HEK293 (cell line): Measurements from ENCODE around the gene RPEL1.

Source experiments
- GLIS1 ChIP-seq: fragments of 450-650 bp; formaldehyde crosslinking; IDR thresholded peaks from 2 replicates; pipeline ENCODE4 v1.5.1; 2016; ENCODE audit warnings: missing biosample characterization, missing genetic modification characterization
- SP3 ChIP-seq: fragments of 450-650 bp; formaldehyde crosslinking; IDR thresholded peaks from 2 replicates; pipeline ENCODE4 v1.5.1; 2016; ENCODE audit warnings: missing biosample characterization, missing genetic modification characterization
- ZNF169 ChIP-seq: fragments of 450-650 bp; formaldehyde crosslinking; IDR thresholded peaks from 2 replicates; pipeline ENCODE4 v1.5.1; 2016; ENCODE audit warnings: missing biosample characterization, missing genetic modification characterization
- ZNF174 ChIP-seq: fragments of 450-650 bp; formaldehyde crosslinking; IDR thresholded peaks from 2 replicates; pipeline ENCODE4 v1.5.0; 2017; ENCODE audit warnings: missing biosample characterization, mild to moderate bottlenecking, missing genetic modification characterization
- ZNF184 ChIP-seq: fragments of 450-650 bp; IDR thresholded peaks from 2 replicates; pipeline ENCODE4 v1.5.1; 2018; ENCODE audit warnings: missing biosample characterization, mild to moderate bottlenecking, missing genetic modification characterization
- ZNF292 ChIP-seq: fragments of 450-650 bp; formaldehyde crosslinking; IDR thresholded peaks from 2 replicates; pipeline ENCODE4 v1.5.1; 2016; ENCODE audit warnings: low read depth, missing biosample characterization, missing genetic modification characterization, borderline replicate concordance
- ZNF302 ChIP-seq: fragments of 450-650 bp; formaldehyde crosslinking; IDR thresholded peaks from 2 replicates; pipeline ENCODE4 v1.5.1; 2016; ENCODE audit warnings: missing biosample characterization, missing genetic modification characterization, low read depth
- ZNF354C ChIP-seq: fragments of 450-650 bp; formaldehyde crosslinking; IDR thresholded peaks from 2 replicates; pipeline ENCODE4 v1.5.1; 2016; ENCODE audit warnings: missing biosample characterization, missing genetic modification characterization, low read depth, borderline replicate concordance
- ZNF560 ChIP-seq: fragments of 450-650 bp; formaldehyde crosslinking; IDR thresholded peaks from 2 replicates; pipeline ENCODE4 v1.5.1; 2017; ENCODE audit warnings: missing biosample characterization, missing genetic modification characterization, borderline replicate concordance
- ZNF623 ChIP-seq: fragments of 450-650 bp; formaldehyde crosslinking; IDR thresholded peaks from 2 replicates; pipeline ENCODE4 v1.5.1; 2016; ENCODE audit warnings: missing biosample characterization, missing genetic modification characterization
- ZNF629 ChIP-seq: fragments of 450-650 bp; formaldehyde crosslinking; IDR thresholded peaks from 2 replicates; pipeline ENCODE4 v1.5.1; 2017; ENCODE audit warnings: missing biosample characterization, missing genetic modification characterization
- ZNF660 ChIP-seq: fragments of 450-650 bp; IDR thresholded peaks from 2 replicates; pipeline ENCODE4 v1.5.1; 2018; ENCODE audit warnings: missing biosample characterization, mild to moderate bottlenecking, missing genetic modification characterization
- ZNF670 ChIP-seq: fragments of 450-650 bp; formaldehyde crosslinking; IDR thresholded peaks from 2 replicates; pipeline ENCODE4 v1.5.1; 2016; ENCODE audit warnings: missing biosample characterization, missing genetic modification characterization, low read depth
- ZNF707 ChIP-seq: fragments of 450-650 bp; formaldehyde crosslinking; IDR thresholded peaks from 2 replicates; pipeline ENCODE4 v1.5.1; 2016; ENCODE audit warnings: missing biosample characterization, missing genetic modification characterization
- ZNF76 ChIP-seq: fragments of 450-650 bp; formaldehyde crosslinking; IDR thresholded peaks from 2 replicates; pipeline ENCODE4; 2016; ENCODE audit warnings: low read depth, missing biosample characterization, missing genetic modification characterization, borderline replicate concordance
- ZSCAN16 ChIP-seq: fragments of 450-650 bp; formaldehyde crosslinking; IDR thresholded peaks from 2 replicates; pipeline ENCODE4 v1.5.1; 2016; ENCODE audit warnings: missing biosample characterization, missing genetic modification characterization
- ZSCAN23 ChIP-seq: fragments of 450-650 bp; formaldehyde crosslinking; IDR thresholded peaks from 2 replicates; pipeline ENCODE4 v1.5.1; 2016; ENCODE audit warnings: missing biosample characterization, missing genetic modification characterization
- ZXDB ChIP-seq: fragments of 450-650 bp; formaldehyde crosslinking; IDR thresholded peaks from 2 replicates; pipeline ENCODE4 v1.5.1; 2016; ENCODE audit warnings: missing biosample characterization, missing genetic modification characterization
- TF ChIP-seq, protein P1 (sequence below): fragments of 450-650 bp; formaldehyde crosslinking; conservative IDR thresholded peaks from 2 replicates; pipeline ENCODE4 v1.5.1; 2016; ENCODE audit warnings: low read depth, missing biosample characterization, missing genetic modification characterization
- TF ChIP-seq, protein P2 (sequence below): fragments of 450-650 bp; formaldehyde crosslinking; IDR thresholded peaks from 2 replicates; pipeline ENCODE4 v1.5.1; 2016; ENCODE audit warnings: missing biosample characterization, missing genetic modification characterization, low read depth
- TF ChIP-seq, protein P3 (sequence below): fragments of 450-650 bp; formaldehyde crosslinking; conservative IDR thresholded peaks from 2 replicates; pipeline ENCODE4 v1.5.1; 2016; ENCODE audit warnings: low read depth, missing biosample characterization, missing genetic modification characterization
- TF ChIP-seq, protein P4 (sequence below): fragments of 450-650 bp; formaldehyde crosslinking; IDR thresholded peaks from 2 replicates; pipeline ENCODE4 v1.5.1; 2016; ENCODE audit warnings: missing biosample characterization, missing genetic modification characterization
- TF ChIP-seq, protein P5 (sequence below): fragments of 450-650 bp; formaldehyde crosslinking; IDR thresholded peaks from 2 replicates; pipeline ENCODE4; 2016; ENCODE audit warnings: missing biosample characterization, missing genetic modification characterization
- TF ChIP-seq, protein P6 (sequence below): fragments of 450-650 bp; formaldehyde crosslinking; IDR thresholded peaks from 2 replicates; pipeline ENCODE4 v1.5.1; 2016; ENCODE audit warnings: missing biosample characterization, missing genetic modification characterization, borderline replicate concordance

RPEL1 gene

DNA sequence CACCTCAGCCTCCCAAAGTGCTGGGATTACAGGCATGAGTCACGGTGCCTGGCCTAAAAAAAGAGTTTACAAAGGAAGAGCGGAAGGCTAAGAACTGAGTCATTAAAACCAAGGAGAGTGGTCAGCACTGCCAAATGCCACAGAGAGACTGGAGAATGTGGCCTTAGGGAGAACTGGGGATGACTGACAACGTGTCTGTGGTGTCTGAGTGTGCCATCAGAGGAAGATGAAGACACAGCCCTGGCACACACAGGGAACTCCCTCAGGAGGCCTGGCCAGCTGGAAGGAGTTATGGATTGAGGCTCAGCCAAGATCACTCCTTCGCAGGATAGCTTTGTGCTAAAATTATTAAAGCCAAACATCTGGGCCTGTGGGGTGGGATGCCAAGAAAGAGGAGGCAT lies 27.4 kb downstream of the RPEL1 start (continued):
- TF ChIP-seq, protein P1, sequence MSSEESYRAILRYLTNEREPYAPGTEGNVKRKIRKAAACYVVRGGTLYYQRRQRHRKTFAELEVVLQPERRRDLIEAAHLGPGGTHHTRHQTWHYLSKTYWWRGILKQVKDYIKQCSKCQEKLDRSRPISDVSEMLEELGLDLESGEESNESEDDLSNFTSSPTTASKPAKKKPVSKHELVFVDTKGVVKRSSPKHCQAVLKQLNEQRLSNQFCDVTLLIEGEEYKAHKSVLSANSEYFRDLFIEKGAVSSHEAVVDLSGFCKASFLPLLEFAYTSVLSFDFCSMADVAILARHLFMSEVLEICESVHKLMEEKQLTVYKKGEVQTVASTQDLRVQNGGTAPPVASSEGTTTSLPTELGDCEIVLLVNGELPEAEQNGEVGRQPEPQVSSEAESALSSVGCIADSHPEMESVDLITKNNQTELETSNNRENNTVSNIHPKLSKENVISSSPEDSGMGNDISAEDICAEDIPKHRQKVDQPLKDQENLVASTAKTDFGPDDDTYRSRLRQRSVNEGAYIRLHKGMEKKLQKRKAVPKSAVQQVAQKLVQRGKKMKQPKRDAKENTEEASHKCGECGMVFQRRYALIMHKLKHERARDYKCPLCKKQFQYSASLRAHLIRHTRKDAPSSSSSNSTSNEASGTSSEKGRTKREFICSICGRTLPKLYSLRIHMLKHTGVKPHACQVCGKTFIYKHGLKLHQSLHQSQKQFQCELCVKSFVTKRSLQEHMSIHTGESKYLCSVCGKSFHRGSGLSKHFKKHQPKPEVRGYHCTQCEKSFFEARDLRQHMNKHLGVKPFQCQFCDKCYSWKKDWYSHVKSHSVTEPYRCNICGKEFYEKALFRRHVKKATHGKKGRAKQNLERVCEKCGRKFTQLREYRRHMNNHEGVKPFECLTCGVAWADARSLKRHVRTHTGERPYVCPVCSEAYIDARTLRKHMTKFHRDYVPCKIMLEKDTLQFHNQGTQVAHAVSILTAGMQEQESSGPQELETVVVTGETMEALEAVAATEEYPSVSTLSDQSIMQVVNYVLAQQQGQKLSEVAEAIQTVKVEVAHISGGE, result no peak
- TF ChIP-seq ZNF670 (tag by site-specific recombination) (no peak), ZNF660 (tag by site-specific recombination) (peak; percentile 69; the same call in 1 of the 2 replicates), ZNF560 (tag by site-specific recombination) (no peak), ZNF707 (tag by site-specific recombination) (no peak), ZXDB (tag by site-specific recombination) (no peak), ZNF623 (tag by site-specific recombination) (no peak), ZNF354C (tag by site-specific recombination) (no peak), ZNF174 (tag by site-specific recombination) (no peak), ZNF629 (tag by site-specific recombination) (peak; percentile 48; the same call in 1 of the 2 replicates), ZNF169 (tag by site-specific recombination) (no peak), GLIS1 (no peak; the same call in 1 of the 2 replicates), ZSCAN23 (tag by site-specific recombination) (no peak), ZNF76 (tag by site-specific recombination) (no peak), SP3 (tag by site-specific recombination) (no peak; the same call in 1 of the 2 replicates), ZSCAN16 (no peak), ZNF302 (tag by site-specific recombination) (no peak), ZNF292 (tag by site-specific recombination) (no peak), ZNF184 (tag by site-specific recombination) (no peak)
- TF ChIP-seq, protein P2, sequence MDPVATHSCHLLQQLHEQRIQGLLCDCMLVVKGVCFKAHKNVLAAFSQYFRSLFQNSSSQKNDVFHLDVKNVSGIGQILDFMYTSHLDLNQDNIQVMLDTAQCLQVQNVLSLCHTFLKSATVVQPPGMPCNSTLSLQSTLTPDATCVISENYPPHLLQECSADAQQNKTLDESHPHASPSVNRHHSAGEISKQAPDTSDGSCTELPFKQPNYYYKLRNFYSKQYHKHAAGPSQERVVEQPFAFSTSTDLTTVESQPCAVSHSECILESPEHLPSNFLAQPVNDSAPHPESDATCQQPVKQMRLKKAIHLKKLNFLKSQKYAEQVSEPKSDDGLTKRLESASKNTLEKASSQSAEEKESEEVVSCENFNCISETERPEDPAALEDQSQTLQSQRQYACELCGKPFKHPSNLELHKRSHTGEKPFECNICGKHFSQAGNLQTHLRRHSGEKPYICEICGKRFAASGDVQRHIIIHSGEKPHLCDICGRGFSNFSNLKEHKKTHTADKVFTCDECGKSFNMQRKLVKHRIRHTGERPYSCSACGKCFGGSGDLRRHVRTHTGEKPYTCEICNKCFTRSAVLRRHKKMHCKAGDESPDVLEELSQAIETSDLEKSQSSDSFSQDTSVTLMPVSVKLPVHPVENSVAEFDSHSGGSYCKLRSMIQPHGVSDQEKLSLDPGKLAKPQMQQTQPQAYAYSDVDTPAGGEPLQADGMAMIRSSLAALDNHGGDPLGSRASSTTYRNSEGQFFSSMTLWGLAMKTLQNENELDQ, result no peak
- TF ChIP-seq, protein P3, sequence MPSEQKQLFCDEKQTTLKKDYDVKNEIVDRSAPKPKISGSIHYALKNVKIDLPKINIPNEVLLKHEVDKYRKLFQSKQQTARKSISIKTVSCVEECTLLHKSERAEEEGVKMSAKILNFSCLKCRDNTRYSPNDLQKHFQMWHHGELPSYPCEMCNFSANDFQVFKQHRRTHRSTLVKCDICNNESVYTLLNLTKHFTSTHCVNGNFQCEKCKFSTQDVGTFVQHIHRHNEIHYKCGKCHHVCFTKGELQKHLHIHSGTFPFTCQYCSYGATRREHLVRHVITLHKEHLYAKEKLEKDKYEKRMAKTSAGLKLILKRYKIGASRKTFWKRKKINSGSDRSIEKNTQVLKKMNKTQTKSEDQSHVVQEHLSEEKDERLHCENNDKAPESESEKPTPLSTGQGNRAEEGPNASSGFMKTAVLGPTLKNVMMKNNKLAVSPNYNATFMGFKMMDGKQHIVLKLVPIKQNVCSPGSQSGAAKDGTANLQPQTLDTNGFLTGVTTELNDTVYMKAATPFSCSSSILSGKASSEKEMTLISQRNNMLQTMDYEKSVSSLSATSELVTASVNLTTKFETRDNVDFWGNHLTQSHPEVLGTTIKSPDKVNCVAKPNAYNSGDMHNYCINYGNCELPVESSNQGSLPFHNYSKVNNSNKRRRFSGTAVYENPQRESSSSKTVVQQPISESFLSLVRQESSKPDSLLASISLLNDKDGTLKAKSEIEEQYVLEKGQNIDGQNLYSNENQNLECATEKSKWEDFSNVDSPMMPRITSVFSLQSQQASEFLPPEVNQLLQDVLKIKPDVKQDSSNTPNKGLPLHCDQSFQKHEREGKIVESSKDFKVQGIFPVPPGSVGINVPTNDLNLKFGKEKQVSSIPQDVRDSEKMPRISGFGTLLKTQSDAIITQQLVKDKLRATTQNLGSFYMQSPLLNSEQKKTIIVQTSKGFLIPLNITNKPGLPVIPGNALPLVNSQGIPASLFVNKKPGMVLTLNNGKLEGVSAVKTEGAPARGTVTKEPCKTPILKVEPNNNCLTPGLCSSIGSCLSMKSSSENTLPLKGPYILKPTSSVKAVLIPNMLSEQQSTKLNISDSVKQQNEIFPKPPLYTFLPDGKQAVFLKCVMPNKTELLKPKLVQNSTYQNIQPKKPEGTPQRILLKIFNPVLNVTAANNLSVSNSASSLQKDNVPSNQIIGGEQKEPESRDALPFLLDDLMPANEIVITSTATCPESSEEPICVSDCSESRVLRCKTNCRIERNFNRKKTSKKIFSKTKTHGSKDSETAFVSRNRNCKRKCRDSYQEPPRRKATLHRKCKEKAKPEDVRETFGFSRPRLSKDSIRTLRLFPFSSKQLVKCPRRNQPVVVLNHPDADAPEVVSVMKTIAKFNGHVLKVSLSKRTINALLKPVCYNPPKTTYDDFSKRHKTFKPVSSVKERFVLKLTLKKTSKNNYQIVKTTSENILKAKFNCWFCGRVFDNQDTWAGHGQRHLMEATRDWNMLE, result no peak
- TF ChIP-seq, protein P4, sequence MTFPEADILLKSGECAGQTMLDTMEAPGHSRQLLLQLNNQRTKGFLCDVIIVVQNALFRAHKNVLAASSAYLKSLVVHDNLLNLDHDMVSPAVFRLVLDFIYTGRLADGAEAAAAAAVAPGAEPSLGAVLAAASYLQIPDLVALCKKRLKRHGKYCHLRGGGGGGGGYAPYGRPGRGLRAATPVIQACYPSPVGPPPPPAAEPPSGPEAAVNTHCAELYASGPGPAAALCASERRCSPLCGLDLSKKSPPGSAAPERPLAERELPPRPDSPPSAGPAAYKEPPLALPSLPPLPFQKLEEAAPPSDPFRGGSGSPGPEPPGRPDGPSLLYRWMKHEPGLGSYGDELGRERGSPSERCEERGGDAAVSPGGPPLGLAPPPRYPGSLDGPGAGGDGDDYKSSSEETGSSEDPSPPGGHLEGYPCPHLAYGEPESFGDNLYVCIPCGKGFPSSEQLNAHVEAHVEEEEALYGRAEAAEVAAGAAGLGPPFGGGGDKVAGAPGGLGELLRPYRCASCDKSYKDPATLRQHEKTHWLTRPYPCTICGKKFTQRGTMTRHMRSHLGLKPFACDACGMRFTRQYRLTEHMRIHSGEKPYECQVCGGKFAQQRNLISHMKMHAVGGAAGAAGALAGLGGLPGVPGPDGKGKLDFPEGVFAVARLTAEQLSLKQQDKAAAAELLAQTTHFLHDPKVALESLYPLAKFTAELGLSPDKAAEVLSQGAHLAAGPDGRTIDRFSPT (tag by site-specific recombination), result no peak
- TF ChIP-seq, protein P5, sequence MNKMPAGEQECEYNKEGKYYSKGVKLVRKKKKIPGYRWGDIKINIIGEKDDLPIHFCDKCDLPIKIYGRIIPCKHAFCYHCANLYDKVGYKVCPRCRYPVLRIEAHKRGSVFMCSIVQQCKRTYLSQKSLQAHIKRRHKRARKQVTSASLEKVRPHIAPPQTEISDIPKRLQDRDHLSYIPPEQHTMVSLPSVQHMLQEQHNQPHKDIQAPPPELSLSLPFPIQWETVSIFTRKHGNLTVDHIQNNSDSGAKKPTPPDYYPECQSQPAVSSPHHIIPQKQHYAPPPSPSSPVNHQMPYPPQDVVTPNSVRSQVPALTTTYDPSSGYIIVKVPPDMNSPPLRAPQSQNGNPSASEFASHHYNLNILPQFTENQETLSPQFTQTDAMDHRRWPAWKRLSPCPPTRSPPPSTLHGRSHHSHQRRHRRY (tag by site-specific recombination), result no peak
- TF ChIP-seq, protein P6, sequence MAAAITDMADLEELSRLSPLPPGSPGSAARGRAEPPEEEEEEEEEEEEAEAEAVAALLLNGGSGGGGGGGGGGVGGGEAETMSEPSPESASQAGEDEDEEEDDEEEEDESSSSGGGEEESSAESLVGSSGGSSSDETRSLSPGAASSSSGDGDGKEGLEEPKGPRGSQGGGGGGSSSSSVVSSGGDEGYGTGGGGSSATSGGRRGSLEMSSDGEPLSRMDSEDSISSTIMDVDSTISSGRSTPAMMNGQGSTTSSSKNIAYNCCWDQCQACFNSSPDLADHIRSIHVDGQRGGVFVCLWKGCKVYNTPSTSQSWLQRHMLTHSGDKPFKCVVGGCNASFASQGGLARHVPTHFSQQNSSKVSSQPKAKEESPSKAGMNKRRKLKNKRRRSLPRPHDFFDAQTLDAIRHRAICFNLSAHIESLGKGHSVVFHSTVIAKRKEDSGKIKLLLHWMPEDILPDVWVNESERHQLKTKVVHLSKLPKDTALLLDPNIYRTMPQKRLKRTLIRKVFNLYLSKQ (tag by site-specific recombination), result no peak
